ENCODE data around the gene USH2A. TPM values are rescaled to one million over a fixed set of nuclear protein-coding genes. Genes with fewer than 3 reads are reported as not detected.
A peak's percentile ranks its signal among the peaks of the same experiment; 100 is the strongest.

Gene USH2A
- total RNA-seq, 1 donor = under 0.01 TPM

- DNase-seq (ENCODE audit: low read depth) = no peak
- no peak overlapping the region for H3K4me3 ChIP-seq (ENCODE audit: low read depth, low read length)
- TF ChIP-seq CTCF (IDR thresholded peaks at IDR 0.05; ENCODE audit: insufficient read depth, low read depth, low read length) = no peak
Measured at GRCh38 chr1:215606036-215606435, 817.2 kb downstream of the USH2A start.

- peak; percentile 17 for DNase-seq (ENCODE audit: low read depth)
- no peak for TF ChIP-seq CTCF (IDR thresholded peaks at IDR 0.05; ENCODE audit: insufficient read depth, low read depth, low read length)
- H3K4me3 ChIP-seq (ENCODE audit: low read depth, low read length) = no peak overlapping the region
Measured at GRCh38 chr1:215605011-215605621, 818.1 kb downstream of the USH2A start.

- DNase-seq (ENCODE audit: low read depth) = peak; percentile 19
- no peak overlapping the region for H3K4me3 ChIP-seq (ENCODE audit: low read depth, low read length)
- TF ChIP-seq CTCF (IDR thresholded peaks at IDR 0.05; ENCODE audit: insufficient read depth, low read depth, low read length) = no peak
Measured at GRCh38 chr1:215603319-215603718, 819.9 kb downstream of the USH2A start.

GRCh38 chr1:215601276-215601675 is 822.0 kb downstream of the USH2A start:
- no peak for TF ChIP-seq CTCF (IDR thresholded peaks at IDR 0.05; ENCODE audit: insufficient read depth, low read depth, low read length)
- H3K4me3 ChIP-seq (ENCODE audit: low read depth, low read length) = no peak overlapping the region
- no peak for DNase-seq (ENCODE audit: low read depth)

GRCh38 chr1:215600867-215601266 is 822.4 kb downstream of the USH2A start:
- no peak for DNase-seq (ENCODE audit: low read depth)
- TF ChIP-seq CTCF (IDR thresholded peaks at IDR 0.05; ENCODE audit: insufficient read depth, low read depth, low read length) = no peak
- H3K4me3 ChIP-seq (ENCODE audit: low read depth, low read length) = no peak overlapping the region

- no peak for DNase-seq (ENCODE audit: low read depth)
- no peak for TF ChIP-seq CTCF (IDR thresholded peaks at IDR 0.05; ENCODE audit: insufficient read depth, low read depth, low read length)
- H3K4me3 ChIP-seq (ENCODE audit: low read depth, low read length) = no peak overlapping the region
Measured at GRCh38 chr1:215600258-215600792, 822.9 kb downstream of the USH2A start.
